CD14-positive monocyte (primary cell): ENCODE data around the gene HAP1. TPM values are rescaled to one million over a fixed set of nuclear protein-coding genes. Genes with fewer than 3 reads are reported as not detected.

Source experiments
- DNase-seq, 3 donors: peaks; one replicate each; pipeline ENCODE4 v3.0.0-alpha.2; 2011 to 2022
- H2AFZ ChIP-seq: 2 replicates; pipeline ENCODE4 v1.6.0; 2012; ENCODE audit warnings: mild to moderate bottlenecking, low read depth, low read length, inconsistent platforms; ENCODE audit not compliant: insufficient read depth, poor library complexity, severe bottlenecking
- H3K27ac ChIP-seq, 2 donors: 1 replicate in 1 of 2; 2 replicates in 1 of 2; pipeline ENCODE4 v1.5.1; 2012 to 2013; ENCODE audit warnings: low read length in 2 of 2, control low read depth in 1 of 2, inconsistent platforms in 1 of 2, low read depth in 1 of 2, mild to moderate bottlenecking in 1 of 2
- H3K27me3 ChIP-seq, 2 donors: one replicate each; pipeline versions ENCODE4 v1.6.0 to v1.6.1; 2011 to 2013; ENCODE audit warnings: low read length in 2 of 2; ENCODE audit not compliant: control insufficient read depth in 2 of 2, insufficient read depth in 2 of 2
- H3K36me3 ChIP-seq, 2 donors: replicated peaks in 1 of 2; 1 replicate in 1 of 2; 2 replicates in 1 of 2; pipeline versions ENCODE4 v1.5.1 to v1.6.1; 2012 to 2013; ENCODE audit warnings: low read length in 2 of 2, control low read depth in 1 of 2, inconsistent platforms in 1 of 2, mild to moderate bottlenecking in 1 of 2; ENCODE audit not compliant: insufficient read depth in 2 of 2, control insufficient read depth in 1 of 2
- H3K4me1 ChIP-seq, 2 donors: 1 replicate in 1 of 2; 2 replicates in 1 of 2; pipeline versions ENCODE4 v1.5.1 to v1.6.1; 2012 to 2013; ENCODE audit warnings: low read length in 2 of 2, control low read depth in 1 of 2, inconsistent platforms in 1 of 2, mild to moderate bottlenecking in 1 of 2, moderate library complexity in 1 of 2; ENCODE audit not compliant: insufficient read depth in 2 of 2, control insufficient read depth in 1 of 2
- H3K4me2 ChIP-seq: replicated peaks from 2 replicates; pipeline ENCODE3; 2012; ENCODE audit warnings: low read length, moderate library complexity, mild to moderate bottlenecking; ENCODE audit not compliant: poor library complexity, severe bottlenecking; ENCODE audit errors: extremely low read depth
- H3K4me3 ChIP-seq, 3 experiments: fragments of 200-600 bp in 1 of 3; sonication (generic) in 1 of 3; replicated peaks in 1 of 3; 1 replicate in 2 of 3; 2 replicates in 1 of 3; pipeline ENCODE4 v1.5.1; 2011 to 2013; ENCODE audit warnings: low read length in 3 of 3, mild to moderate bottlenecking in 3 of 3, control low read depth in 2 of 3, low read depth in 2 of 3, inconsistent platforms in 1 of 3, moderate library complexity in 1 of 3
- H3K79me2 ChIP-seq: 2 replicates; pipeline ENCODE4 v1.6.0; 2012; ENCODE audit warnings: mild to moderate bottlenecking, control low read depth, inconsistent platforms, low read length, moderate library complexity; ENCODE audit not compliant: insufficient read depth
- H3K9ac ChIP-seq: 2 replicates; pipeline ENCODE4 v1.6.0; 2017; ENCODE audit warnings: low read length, mild to moderate bottlenecking; ENCODE audit not compliant: insufficient read depth, poor library complexity, severe bottlenecking
- H3K9me3 ChIP-seq, 2 donors: replicated peaks in 1 of 2; 1 replicate in 1 of 2; 2 replicates in 1 of 2; pipeline versions ENCODE4 v1.5.1 to v1.6.1; 2012 to 2013; ENCODE audit warnings: low read length in 2 of 2, control low read depth in 1 of 2; ENCODE audit not compliant: control insufficient read depth in 1 of 2, insufficient read depth in 1 of 2
- H4K20me1 ChIP-seq: 2 replicates; pipeline ENCODE4 v1.6.0; 2012; ENCODE audit warnings: mild to moderate bottlenecking, low read length, control low read depth, moderate library complexity; ENCODE audit not compliant: insufficient read depth
- H3K27ac Mint-ChIP-seq, 7 donors: one replicate each; pipeline ENCODE4 v1.8.0; 2020; ENCODE audit warnings: mild to moderate bottlenecking in 7 of 7, mixed read lengths in 7 of 7, moderate library complexity in 6 of 7, inconsistent platforms in 2 of 7
- H3K27me3 Mint-ChIP-seq, 3 donors: one replicate each; pipeline ENCODE4 v1.8.0; 2021 to 2022; ENCODE audit warnings: low read depth in 3 of 3, mild to moderate bottlenecking in 3 of 3, mixed read lengths in 3 of 3, moderate library complexity in 3 of 3, inconsistent platforms in 1 of 3
- H3K36me3 Mint-ChIP-seq, 2 donors: one replicate each; pipeline ENCODE4 v1.8.0; 2020; ENCODE audit warnings: mixed read lengths in 2 of 2, inconsistent platforms in 1 of 2, mild to moderate bottlenecking in 1 of 2
- H3K4me1 Mint-ChIP-seq: one replicate; pipeline ENCODE4 v1.8.0; 2020; ENCODE audit warnings: mild to moderate bottlenecking, mixed read lengths
- H3K4me3 Mint-ChIP-seq, 2 donors: one replicate each; pipeline ENCODE4 v1.8.0; 2020; ENCODE audit warnings: mild to moderate bottlenecking in 2 of 2, mixed read lengths in 2 of 2, moderate library complexity in 1 of 2
- H3K9me3 Mint-ChIP-seq, 7 donors: one replicate each; pipeline ENCODE4 v1.8.0; 2020 to 2022; ENCODE audit warnings: mixed read lengths in 7 of 7, mild to moderate bottlenecking in 6 of 7, moderate library complexity in 6 of 7, inconsistent platforms in 2 of 7
- CTCF ChIP-seq: fragments of 200-600 bp; IDR thresholded peaks from one replicate; pipeline ENCODE4 v1.8.0; 2022; ENCODE audit warnings: antibody characterized with exemption, mild to moderate bottlenecking
- WGBS: methylation state at CpG from one replicate; pipeline ENCODE4 v1.1.5; 2013; ENCODE audit warnings: missing lambda C conversion rate; ENCODE audit not compliant: insufficient coverage; 5-methylcytosine and 5-hydroxymethylcytosine counted together
- intact Hi-C, 2 donors: fragments of 100-400 bp; cut with micrococcal nuclease; formaldehyde crosslinking; loops; one replicate each; pipeline versions ENCODE4 v1.15.0 to v1.15.1; 2023
- polyA plus RNA-seq, 3 donors: library from polyadenylated mRNA; depleted of rRNA in 1 of 3; unstranded in 2 of 3; stranded (reverse) in 1 of 3; fragments of 300-500 nt in 2 of 3; fragments of >200 nt in 1 of 3; fragmentation: Illumina TruSeq in 2 of 3; gene quantifications; 1 replicate in 2 of 3; 2 replicates in 1 of 3; pipeline ENCODE4 v1.2.3, GENCODE V29; 2012 to 2021

The HAP1 gene
- polyA plus RNA-seq, 3 donors, result not detected

DNA sequence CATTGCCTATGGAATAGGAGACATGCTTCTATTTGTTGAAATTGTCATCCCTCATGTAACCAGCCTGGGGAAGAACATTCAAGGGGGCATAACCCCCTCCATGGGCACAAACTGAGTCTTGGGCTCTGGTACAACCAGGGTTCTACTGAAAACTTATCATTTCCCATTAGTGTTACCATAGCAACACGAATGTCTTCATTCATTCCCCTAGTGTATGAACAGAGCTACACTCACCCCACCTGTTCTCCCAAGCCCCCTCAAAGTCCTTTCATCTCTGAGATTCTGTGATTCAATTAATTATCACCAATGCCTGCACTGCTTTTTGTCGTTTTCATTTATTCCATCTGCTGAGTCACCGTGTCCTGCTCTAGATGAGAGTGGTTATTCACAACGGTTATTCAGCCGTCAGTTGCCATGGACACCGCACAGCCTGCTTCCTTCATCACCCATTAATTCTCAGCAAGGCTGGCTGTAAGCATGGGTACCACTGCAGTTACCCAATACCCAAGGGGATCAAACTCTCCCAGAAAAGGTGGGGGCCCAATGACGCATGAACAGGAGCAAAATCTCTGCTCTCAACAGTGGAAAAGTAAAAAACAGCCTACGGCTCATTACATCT is 23.9 kb downstream of the HAP1 start:
- Histone ChIP-seq H3K79me2 (no peaks in the 10 kb centered on the region), H3K4me1 (no peaks in the 10 kb centered on the region), H3K9me3 (no peaks in the 10 kb centered on the region), H3K4me2 (no peak overlapping the region), H2AFZ (no peak overlapping the region), H4K20me1 (no peaks in the 10 kb centered on the region), H3K4me3 (no peak overlapping the region), H3K36me3 (no peaks in the 10 kb centered on the region), H3K9ac (no peak overlapping the region), H3K27ac (no peak overlapping the region), H3K27me3 (no peaks in the 10 kb centered on the region)
- Mint-ChIP-seq H3K27ac (no peak overlapping the region), H3K9me3 (peaks cover 0 to 4% (median 0%) of the 10 kb centered on the region in 7 donors), H3K4me3 (no peak overlapping the region), H3K36me3 (no peaks in the 10 kb centered on the region), H3K27me3 (peaks cover 3 to 7% (median 4%) of the 10 kb centered on the region in 3 donors), H3K4me1 (peaks cover 3% of the 10 kb centered on the region)
- TF ChIP-seq CTCF, result no peak
- DNase-seq, result peak in 1 of 3 donors; percentile 50
- WGBS, result 32% methylated on average over 8 of the region's 8 CpGs
- intact Hi-C loops, result no loop called here

DNA sequence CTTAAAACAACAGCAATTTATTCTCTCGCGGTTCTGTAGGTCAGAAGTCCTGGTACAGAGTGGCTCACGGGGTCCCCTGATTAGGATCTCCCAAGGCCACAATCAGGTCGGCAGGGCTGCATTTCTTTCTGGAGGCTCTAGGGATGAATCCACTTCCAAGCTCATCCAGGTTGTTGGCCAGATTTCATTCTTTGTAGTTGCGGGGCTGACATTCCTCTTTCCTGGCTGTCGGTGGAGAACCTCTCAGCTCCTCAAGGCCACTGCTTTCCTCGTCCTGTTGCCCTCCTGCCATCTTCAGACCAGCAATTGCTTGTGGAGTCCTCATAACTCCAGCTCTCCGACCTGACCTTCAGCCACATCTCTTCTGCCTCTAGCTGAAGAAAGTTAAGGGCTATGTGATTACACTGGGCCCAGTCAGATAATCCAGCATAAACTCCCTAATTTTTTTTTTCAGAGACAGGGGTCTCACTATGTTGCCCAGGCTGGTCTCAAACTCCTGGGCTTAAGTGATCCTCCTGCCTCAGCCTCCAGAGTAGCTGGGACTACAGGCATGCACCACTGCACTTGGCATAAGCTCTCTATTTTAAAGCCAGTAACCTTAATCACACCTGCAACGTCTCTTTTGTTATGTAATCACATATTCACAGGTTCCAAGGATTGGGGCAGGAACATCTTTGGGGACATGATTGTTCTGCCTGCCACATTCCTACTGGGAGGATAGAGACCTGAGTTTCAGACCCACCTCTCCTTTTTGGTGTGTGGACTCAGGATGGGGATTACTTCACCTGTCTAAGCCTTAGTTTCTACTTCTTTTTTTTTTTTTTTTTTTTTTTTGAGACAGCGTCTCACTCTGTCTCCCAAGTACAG is 26.4 kb downstream of the HAP1 start:
- Histone ChIP-seq H3K79me2 (no peaks in the 10 kb centered on the region), H3K4me1 (no peaks in the 10 kb centered on the region), H3K27me3 (no peaks in the 10 kb centered on the region), H3K9me3 (no peaks in the 10 kb centered on the region), H2AFZ (no peak overlapping the region), H3K9ac (no peak overlapping the region), H3K27ac (no peak overlapping the region), H3K36me3 (no peaks in the 10 kb centered on the region), H3K4me3 (no peak overlapping the region), H4K20me1 (no peaks in the 10 kb centered on the region), H3K4me2 (no peak overlapping the region)
- Mint-ChIP-seq H3K4me3 (no peak overlapping the region), H3K27me3 (peaks cover 3 to 7% (median 4%) of the 10 kb centered on the region in 3 donors), H3K27ac (no peak overlapping the region), H3K4me1 (peaks cover 3% of the 10 kb centered on the region), H3K9me3 (peaks cover 0 to 4% (median 0%) of the 10 kb centered on the region in 7 donors), H3K36me3 (no peaks in the 10 kb centered on the region)
- no peak for DNase-seq
- intact Hi-C loops, result no loop called here
- WGBS, result 90% methylated on average over 8 of the region's 10 CpGs
- no peak for TF ChIP-seq CTCF
